T follicular helper cell (primary cell): Measurements from ENCODE around the gene CCDC92B.
A peak's percentile ranks its signal among the peaks of the same experiment; 100 is the strongest.
"Not testable (repeated sequence)": the region's sequence is repeated elsewhere in the genome, so short reads cannot be mapped to it uniquely, and the experiment has no call there.

Experiments
- DNase-seq: peaks from one replicate; pipeline ENCODE4 v3.0.0-alpha.2; 2020; ENCODE audit warnings: low read depth
- total RNA-seq, 2 experiments: gene quantifications; one replicate each; lab custom pipeline; 2026; lab: John Stamatoyannopoulos, UW

Gene CCDC92B
- total RNA-seq = 0 to 0.22 reads per million in 2 experiments

- DNase-seq = no peak
These were observed at the start of gene CCDC92B for GRCh38 chr17:2749058-2749783. Gene CCDC92B, minus strand, starts transcription at chr17:2749652. Its CDS starts 14,507 bp downstream, at chr17:2735145.

- DNase-seq = no peak
These were observed 49.2 kb upstream of the CCDC92B start for GRCh38 chr17:2798678-2799077.

GRCh38 chr17:2798188-2798587 lies 48.7 kb upstream of the CCDC92B start:
- DNase-seq = no peak

GRCh38 chr17:2797637-2798036 lies 48.2 kb upstream of the CCDC92B start:
- no peak for DNase-seq

GRCh38 chr17:2797226-2797625 lies 47.8 kb upstream of the CCDC92B start:
- DNase-seq = no peak

- DNase-seq = peak; percentile 52
These were observed 47.0 kb upstream of the CCDC92B start, which contains the start of gene RAP1GAP2 for GRCh38 chr17:2796164-2797125. Gene RAP1GAP2, plus strand, starts transcription at chr17:2796438. Its CDS starts 90 bp downstream, at chr17:2796528.

- DNase-seq = no peak
These were observed 46.1 kb upstream of the CCDC92B start for GRCh38 chr17:2795441-2796163.

GRCh38 chr17:2794111-2794803 lies 44.8 kb upstream of the CCDC92B start:
- DNase-seq = no peak

- DNase-seq = no peak
These were observed 43.1 kb upstream of the CCDC92B start for GRCh38 chr17:2792366-2793169.

GRCh38 chr17:2789700-2790099 lies 40.2 kb upstream of the CCDC92B start:
- no peak for DNase-seq

- DNase-seq = peak; percentile 82
These were observed 36.9 kb upstream of the CCDC92B start for GRCh38 chr17:2786176-2786881.

- not testable (repeated sequence) for DNase-seq
These were observed 35.9 kb upstream of the CCDC92B start for GRCh38 chr17:2785376-2785775.

GRCh38 chr17:2784864-2785263 lies 35.4 kb upstream of the CCDC92B start:
- no peak for DNase-seq

- no peak for DNase-seq
These were observed 34.0 kb upstream of the CCDC92B start for GRCh38 chr17:2783310-2784030.

GRCh38 chr17:2782055-2782454 lies 32.6 kb upstream of the CCDC92B start:
- no peak for DNase-seq

- not testable (repeated sequence) for DNase-seq
These were observed 32.1 kb upstream of the CCDC92B start for GRCh38 chr17:2781598-2781997.

GRCh38 chr17:2780931-2781454 lies 31.5 kb upstream of the CCDC92B start:
- no peak for DNase-seq

GRCh38 chr17:2780256-2780655 lies 30.8 kb upstream of the CCDC92B start:
- DNase-seq = no peak

GRCh38 chr17:2779545-2779944 lies 30.1 kb upstream of the CCDC92B start:
- no peak for DNase-seq
